ENCODE results near the gene ANTKMT. TPM values are rescaled to one million over a fixed set of nuclear protein-coding genes. Genes with fewer than 3 reads are reported as not detected.
"Not testable (repeated sequence)": the region's sequence is repeated elsewhere in the genome, so short reads cannot be mapped to it uniquely, and the experiment has no call there.

The ANTKMT gene
- total RNA-seq, 1 donor from 2014 or later, result 111 TPM

- TF ChIP-seq CTCF (conservative IDR thresholded peaks at IDR 0.05; ENCODE audit: low read depth, low read length), result no peak
- no peak for DNase-seq (ENCODE audit: low read depth)
- H3K4me3 ChIP-seq (ENCODE audit: low read depth, low read length), result no peak overlapping the region
Measured at GRCh38 chr16:686459-687260, 34.3 kb upstream of the ANTKMT start.

DNA sequence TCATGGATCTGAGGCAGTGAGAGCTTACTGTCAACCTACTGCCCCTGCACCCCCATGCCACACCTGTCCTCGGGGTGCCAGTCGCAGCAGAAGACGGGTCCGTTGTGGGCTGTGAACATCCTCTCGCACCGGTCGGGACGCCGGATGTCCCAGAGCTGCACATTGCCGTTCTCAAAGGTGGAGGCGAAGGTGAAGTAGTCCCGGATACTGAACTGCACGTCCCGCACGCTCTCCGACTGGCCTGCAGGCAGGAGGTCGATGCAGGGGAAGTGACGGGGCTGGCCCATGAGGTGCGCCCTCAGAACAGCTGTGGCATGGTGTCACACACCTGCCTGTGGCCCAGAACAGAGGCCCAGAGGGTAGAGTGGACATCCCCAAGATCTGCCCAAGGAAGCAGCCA, 33.4 kb upstream of the ANTKMT start:
- no peak for DNase-seq (ENCODE audit: low read depth)
- TF ChIP-seq CTCF (conservative IDR thresholded peaks at IDR 0.05; ENCODE audit: low read depth, low read length), result no peak
- H3K4me3 ChIP-seq (ENCODE audit: low read depth, low read length), result no peak overlapping the region

DNA sequence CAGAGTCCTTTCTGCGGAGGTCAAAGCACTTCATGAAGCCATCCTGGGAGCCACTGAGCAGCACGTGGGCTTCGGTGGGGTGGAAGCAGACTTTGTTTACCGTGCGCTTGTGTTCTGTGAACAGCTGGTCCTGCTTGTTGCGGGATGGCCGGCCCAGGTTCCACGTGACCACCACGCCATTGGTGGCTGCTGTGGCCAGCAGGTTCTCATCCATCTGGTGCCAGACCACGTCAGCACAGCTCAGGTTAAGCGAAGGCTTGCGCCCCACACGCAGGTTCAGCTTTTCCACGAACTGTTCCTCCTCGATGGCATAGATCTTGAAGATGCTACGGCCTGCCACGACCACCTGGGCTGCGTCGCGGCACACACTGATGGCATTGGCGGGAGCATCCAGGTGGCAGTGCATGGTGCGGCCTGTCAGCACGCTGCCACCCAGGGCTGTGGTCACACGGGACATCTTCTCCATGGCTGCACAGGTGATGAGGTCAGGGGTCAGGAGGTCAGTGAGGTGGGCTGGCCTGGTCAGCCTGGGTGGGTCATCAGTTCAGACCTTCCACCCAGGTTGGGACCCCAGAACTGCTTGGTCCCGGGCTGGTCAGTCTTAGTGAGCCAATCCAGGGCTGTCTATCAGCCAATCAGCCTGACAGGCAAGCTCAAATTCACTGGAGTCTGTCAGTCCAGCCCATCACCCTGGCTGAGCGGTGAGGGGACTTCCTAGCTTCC, 31.6 kb upstream of the ANTKMT start:
- DNase-seq (ENCODE audit: low read depth), result no peak
- peak overlapping the region; percentile 94 for H3K4me3 ChIP-seq (ENCODE audit: low read depth, low read length)
- no peak for TF ChIP-seq CTCF (conservative IDR thresholded peaks at IDR 0.05; ENCODE audit: low read depth, low read length)

DNA sequence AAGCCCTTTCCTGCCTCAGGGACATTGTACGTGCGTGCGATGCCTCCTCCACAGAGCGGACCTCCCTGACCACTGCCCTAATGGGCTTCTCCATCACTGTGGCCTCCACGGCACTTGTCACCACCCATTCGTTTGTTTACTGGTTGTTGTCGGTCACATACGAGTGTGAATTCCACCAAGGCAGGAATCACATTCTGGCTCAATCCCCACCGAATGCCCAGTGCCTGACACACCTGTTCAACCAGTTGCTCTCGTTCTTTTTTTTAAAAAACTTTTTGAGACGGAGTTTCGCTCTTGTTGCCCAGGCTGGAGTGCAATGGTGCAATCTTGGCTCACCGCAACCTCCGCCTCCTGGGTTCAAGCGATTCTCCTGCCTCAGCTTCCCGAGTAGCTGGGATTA, 29.7 kb upstream of the ANTKMT start:
- not testable (repeated sequence) for H3K4me3 ChIP-seq (ENCODE audit: low read depth, low read length); DNase-seq (ENCODE audit: low read depth)

- H3K4me3 ChIP-seq (ENCODE audit: low read depth, low read length), result no peak overlapping the region
- TF ChIP-seq CTCF (conservative IDR thresholded peaks at IDR 0.05; ENCODE audit: low read depth, low read length), result no peak
- no peak for DNase-seq (ENCODE audit: low read depth)
Measured at GRCh38 chr16:692356-693108, 28.4 kb upstream of the ANTKMT start.

GRCh38 chr16:693364-693763, 27.6 kb upstream of the ANTKMT start:
- H3K4me3 ChIP-seq (ENCODE audit: low read depth, low read length), result no peak overlapping the region
- TF ChIP-seq CTCF (conservative IDR thresholded peaks at IDR 0.05; ENCODE audit: low read depth, low read length), result no peak
- no peak for DNase-seq (ENCODE audit: low read depth)

- H3K4me3 ChIP-seq (ENCODE audit: low read depth, low read length), result no peak overlapping the region
- TF ChIP-seq CTCF (conservative IDR thresholded peaks at IDR 0.05; ENCODE audit: low read depth, low read length), result no peak
- DNase-seq (ENCODE audit: low read depth), result no peak
Measured at GRCh38 chr16:693766-694165, 27.2 kb upstream of the ANTKMT start.

All from epithelial cell of proximal tubule (primary cell).